GM12872 (cell line): ENCODE measurements around the gene TMEFF1.

Experiments used
- TF ChIP-seq, protein P1 (sequence below): IDR thresholded peaks from 3 replicates; pipeline ENCODE4 v1.5.1; 2011; ENCODE audit warnings: low read depth, mild to moderate bottlenecking, low read length, moderate library complexity; ENCODE audit not compliant: insufficient read depth

Gene TMEFF1

GRCh38 chr9:100499866-100500265 is 26.9 kb downstream of the TMEFF1 start:
- TF ChIP-seq, protein P1, sequence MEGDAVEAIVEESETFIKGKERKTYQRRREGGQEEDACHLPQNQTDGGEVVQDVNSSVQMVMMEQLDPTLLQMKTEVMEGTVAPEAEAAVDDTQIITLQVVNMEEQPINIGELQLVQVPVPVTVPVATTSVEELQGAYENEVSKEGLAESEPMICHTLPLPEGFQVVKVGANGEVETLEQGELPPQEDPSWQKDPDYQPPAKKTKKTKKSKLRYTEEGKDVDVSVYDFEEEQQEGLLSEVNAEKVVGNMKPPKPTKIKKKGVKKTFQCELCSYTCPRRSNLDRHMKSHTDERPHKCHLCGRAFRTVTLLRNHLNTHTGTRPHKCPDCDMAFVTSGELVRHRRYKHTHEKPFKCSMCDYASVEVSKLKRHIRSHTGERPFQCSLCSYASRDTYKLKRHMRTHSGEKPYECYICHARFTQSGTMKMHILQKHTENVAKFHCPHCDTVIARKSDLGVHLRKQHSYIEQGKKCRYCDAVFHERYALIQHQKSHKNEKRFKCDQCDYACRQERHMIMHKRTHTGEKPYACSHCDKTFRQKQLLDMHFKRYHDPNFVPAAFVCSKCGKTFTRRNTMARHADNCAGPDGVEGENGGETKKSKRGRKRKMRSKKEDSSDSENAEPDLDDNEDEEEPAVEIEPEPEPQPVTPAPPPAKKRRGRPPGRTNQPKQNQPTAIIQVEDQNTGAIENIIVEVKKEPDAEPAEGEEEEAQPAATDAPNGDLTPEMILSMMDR = no peak

GRCh38 chr9:100505564-100506159 is 32.7 kb downstream of the TMEFF1 start:
- TF ChIP-seq, protein P1 = peak; percentile 78

DNA sequence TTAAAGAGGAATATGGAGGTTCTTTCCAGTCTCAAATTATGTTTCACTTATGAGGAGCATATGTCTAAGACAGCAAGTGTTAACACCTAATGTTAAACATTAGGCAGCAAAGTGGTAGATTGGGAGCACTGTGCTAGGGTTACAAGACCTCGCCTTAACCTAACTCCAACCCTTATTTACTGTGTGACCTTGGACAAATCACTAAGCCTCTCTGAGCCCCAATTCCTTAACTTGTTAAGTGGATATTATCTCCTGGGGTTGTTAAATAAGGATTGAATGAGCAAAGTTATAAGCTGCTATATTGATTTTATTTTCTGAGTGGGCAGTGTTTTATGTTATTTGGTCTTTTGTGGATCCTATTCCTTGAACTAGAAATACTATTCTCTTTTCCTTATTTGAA is 38.3 kb downstream of the TMEFF1 start:
- TF ChIP-seq, protein P1 = no peak

DNA sequence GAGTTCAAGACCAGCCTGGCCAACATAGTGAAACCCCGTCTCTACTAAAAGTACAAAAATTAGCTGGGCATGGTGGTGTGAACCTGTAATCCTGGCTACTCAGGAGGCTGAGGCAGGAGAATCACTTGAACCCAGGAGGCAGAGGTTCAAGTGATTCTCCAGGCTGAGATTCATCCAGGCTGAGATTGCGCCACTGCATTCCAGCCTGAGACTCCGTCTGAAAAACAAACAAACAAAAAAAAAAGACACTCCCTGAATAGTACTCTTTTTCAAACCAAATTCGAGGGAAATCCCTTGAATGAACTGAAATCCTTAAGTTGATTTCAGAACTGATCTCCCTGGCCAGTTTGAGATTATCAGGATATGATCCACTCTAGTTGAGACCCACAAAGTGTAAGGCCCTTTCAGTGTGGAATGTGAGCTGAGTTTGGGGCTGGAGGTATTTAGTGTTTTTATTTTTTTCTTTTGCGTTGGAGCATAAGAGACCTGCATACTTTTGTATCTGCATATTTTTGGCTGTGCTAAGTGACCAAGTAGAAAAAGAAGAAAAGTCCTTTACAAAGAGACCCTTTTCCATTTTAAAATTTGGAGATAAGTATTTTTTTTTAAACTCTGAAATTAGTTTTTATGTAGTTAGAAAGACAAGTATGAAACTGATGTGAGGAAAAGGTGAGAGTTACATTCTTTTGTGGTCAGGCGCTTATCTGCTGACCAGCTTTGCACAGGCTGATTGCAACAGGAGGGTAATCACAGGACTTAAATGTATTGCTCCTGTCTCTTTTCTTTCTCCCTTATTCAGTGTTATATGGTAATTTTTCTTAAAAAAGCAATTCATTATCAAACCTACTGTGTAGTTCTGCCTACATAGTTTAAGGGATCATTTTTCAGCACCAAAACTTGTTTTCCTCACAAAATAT is 42.9 kb downstream of the TMEFF1 start:
- TF ChIP-seq, protein P1 = no peak

- TF ChIP-seq, protein P1 = no peak
Measured at GRCh38 chr9:100521282-100521681, 48.3 kb downstream of the TMEFF1 start.

DNA sequence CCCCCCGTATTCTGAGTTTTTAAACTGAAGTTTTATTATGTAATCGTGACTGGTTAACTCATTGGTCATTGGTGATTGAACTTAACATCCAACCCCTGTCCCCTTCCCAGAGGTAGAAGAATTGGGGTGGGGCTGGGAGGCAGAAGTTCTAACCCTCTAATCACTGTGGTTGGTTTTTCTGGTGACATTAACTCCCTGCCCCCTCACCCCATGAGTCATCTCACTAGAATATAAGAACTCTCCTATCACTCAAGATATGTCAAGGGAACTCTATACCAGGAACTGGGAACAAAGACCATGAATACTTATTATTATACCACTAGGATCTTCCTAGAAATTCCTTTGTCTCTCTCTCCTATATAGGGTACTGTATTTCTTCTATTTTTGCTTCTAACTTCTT is 52.6 kb downstream of the TMEFF1 start:
- TF ChIP-seq, protein P1 = no peak

- TF ChIP-seq, protein P1 = no peak
Measured at GRCh38 chr9:100534401-100534800, 61.5 kb downstream of the TMEFF1 start.
